ENCODE measurements around the gene NDUFS4. TPM values are rescaled to one million over a fixed set of nuclear protein-coding genes. Genes with fewer than 3 reads are reported as not detected.

NDUFS4 gene
- polyA plus RNA-seq, 1 of the 3 experiments (the other 2 are of a cell fraction) = 104 TPM

- ChIA-PET CTCF (interaction anchor here (0.7 kb wide), 1 partner anchor 902 kb away, joined by 3 read pairs; no protein-coding TSS in a partner anchor), POLR2A (no interaction called here)
- WGBS (ENCODE audit: low lambda C conversion rate) = 78% methylated on average over 3 of the region's 3 CpGs
- no peaks in the 10 kb centered on the region for H3K9me2 ChIP-seq
- H3K4me3 ChIP-seq (ENCODE audit: low read depth in 2 of 2, low read length in 1 of 2) = no peak overlapping the region
- H3K4me2 ChIP-seq = no peak overlapping the region
- no peaks in the 10 kb centered on the region for H3K9me3 ChIP-seq
- peaks cover 10% of the 10 kb centered on the region; the same call in 1 of the 2 replicates for H3K79me2 ChIP-seq (ENCODE audit: insufficient read depth)
- H3K27me3 ChIP-seq (ENCODE audit: insufficient read depth) = no peaks in the 10 kb centered on the region
- peaks cover 14 to 20% of the 10 kb centered on the region in 2 experiments for H3K36me3 ChIP-seq (replicated peaks in 1 of 2; ENCODE audit: control insufficient read depth in 1 of 2, insufficient read depth in 2 of 2, low read length in 1 of 2)
- no peak overlapping the region for H3K9ac ChIP-seq
- TF ChIP-seq IRF3 (IDR thresholded peaks at IDR 0.05; ENCODE audit: low read depth, low read length) (no peak), RFX5 (IDR thresholded peaks at IDR 0.05; ENCODE audit: low read length) (no peak)
- no peak overlapping the region for H2AFZ ChIP-seq (ENCODE audit: low read depth)
- peaks cover 0 to 3% of the 10 kb centered on the region in 2 experiments; a peak in 2 of 4 replicates for H3K4me1 ChIP-seq (ENCODE audit: control insufficient read depth in 1 of 2, insufficient read depth in 2 of 2, low read depth in 1 of 2, low read length in 1 of 2)
- H4K20me1 ChIP-seq (ENCODE audit: insufficient read depth) = no peaks in the 10 kb centered on the region
- no peaks in the 10 kb centered on the region for H3F3A ChIP-seq (replicated peaks; ENCODE audit: insufficient read depth)
- no peak overlapping the region for H3K27ac ChIP-seq (ENCODE audit: low read depth in 2 of 2, low read length in 1 of 2)
- DNase-seq = no peak
These were observed 81.6 kb downstream of the NDUFS4 start for GRCh38 chr5:53642061-53642460.

GRCh38 chr5:53643445-53643844 lies 83.0 kb downstream of the NDUFS4 start:
- Histone ChIP-seq H3K4me2 (no peak overlapping the region), H3K9ac (no peak overlapping the region), H2AFZ (ENCODE audit: low read depth) (no peak overlapping the region), H3K79me2 (ENCODE audit: insufficient read depth) (peaks cover 10% of the 10 kb centered on the region; the same call in 1 of the 2 replicates), H3K9me2 (no peaks in the 10 kb centered on the region), H3F3A (replicated peaks; ENCODE audit: insufficient read depth) (no peaks in the 10 kb centered on the region), H3K27ac (ENCODE audit: low read depth in 2 of 2, low read length in 1 of 2) (no peak overlapping the region), H4K20me1 (ENCODE audit: insufficient read depth) (no peaks in the 10 kb centered on the region), H3K9me3 (no peaks in the 10 kb centered on the region), H3K27me3 (ENCODE audit: insufficient read depth) (no peaks in the 10 kb centered on the region), H3K4me1 (ENCODE audit: control insufficient read depth in 1 of 2, insufficient read depth in 2 of 2, low read depth in 1 of 2, low read length in 1 of 2) (peaks cover 0 to 3% of the 10 kb centered on the region in 2 experiments; a peak in 2 of 4 replicates), H3K4me3 (ENCODE audit: low read depth in 2 of 2, low read length in 1 of 2) (no peak overlapping the region), H3K36me3 (replicated peaks in 1 of 2; ENCODE audit: control insufficient read depth in 1 of 2, insufficient read depth in 2 of 2, low read length in 1 of 2) (peaks cover 14 to 32% of the 10 kb centered on the region in 2 experiments)
- no peak for DNase-seq
- ChIA-PET CTCF (no interaction called here), POLR2A (no interaction called here)
- 97% methylated on average over 4 of the region's 4 CpGs for WGBS (ENCODE audit: low lambda C conversion rate)
- TF ChIP-seq RAD21 (IDR thresholded peaks at IDR 0.05; ENCODE audit: low read length) (no peak), FOXJ3 (CRISPR knock-in tag; IDR thresholded peaks at IDR 0.05) (no peak)

- Histone ChIP-seq H3K4me1 (ENCODE audit: control insufficient read depth in 1 of 2, insufficient read depth in 2 of 2, low read depth in 1 of 2, low read length in 1 of 2) (peaks cover 0 to 3% of the 10 kb centered on the region in 2 experiments; a peak in 2 of 4 replicates), H3K79me2 (ENCODE audit: insufficient read depth) (peaks cover 10% of the 10 kb centered on the region; the same call in 1 of the 2 replicates), H3F3A (replicated peaks; ENCODE audit: insufficient read depth) (no peaks in the 10 kb centered on the region), H2AFZ (ENCODE audit: low read depth) (no peak overlapping the region), H3K27ac (ENCODE audit: low read depth in 2 of 2, low read length in 1 of 2) (no peak overlapping the region), H3K4me3 (ENCODE audit: low read depth in 2 of 2, low read length in 1 of 2) (no peak overlapping the region), H3K4me2 (no peak overlapping the region), H3K36me3 (replicated peaks in 1 of 2; ENCODE audit: control insufficient read depth in 1 of 2, insufficient read depth in 2 of 2, low read length in 1 of 2) (peaks cover 19 to 44% of the 10 kb centered on the region in 2 experiments), H4K20me1 (ENCODE audit: insufficient read depth) (no peaks in the 10 kb centered on the region), H3K9me2 (no peaks in the 10 kb centered on the region), H3K27me3 (ENCODE audit: insufficient read depth) (no peaks in the 10 kb centered on the region), H3K9me3 (no peaks in the 10 kb centered on the region), H3K9ac (no peak overlapping the region)
- CTCF ChIA-PET = interaction anchor here (0.8 kb wide), 1 partner anchor 10 kb away, joined by 3 read pairs; no protein-coding TSS in a partner anchor
- 82% methylated on average over 2 of the region's 2 CpGs for WGBS (ENCODE audit: low lambda C conversion rate)
- no peak for DNase-seq
- POLR2A ChIA-PET = no interaction called here
- no peak for TF ChIP-seq RFX5 (IDR thresholded peaks at IDR 0.05; ENCODE audit: low read length)
- TF ChIP-seq FOXJ3 (CRISPR knock-in tag; IDR thresholded peaks at IDR 0.05) = no peak
- no peak for TF ChIP-seq YY1 (IDR thresholded peaks at IDR 0.05; ENCODE audit: low read depth)
- TF ChIP-seq JUND (IDR thresholded peaks at IDR 0.05) = no peak
- no peak for TF ChIP-seq RCOR1 (IDR thresholded peaks at IDR 0.05; ENCODE audit: low read length)
- no peak for TF ChIP-seq MAX (IDR thresholded peaks at IDR 0.05; ENCODE audit: low read depth)
- no peak for TF ChIP-seq NRF1 (IDR thresholded peaks at IDR 0.05; ENCODE audit: low read depth, low read length)
- TF ChIP-seq CHD2 (IDR thresholded peaks at IDR 0.05; ENCODE audit: low read length, partially characterized antibody) = no peak
- TF ChIP-seq CTCF (IDR thresholded peaks at IDR 0.05) = no peak
- no peak for TF ChIP-seq SIN3A (IDR thresholded peaks at IDR 0.05; ENCODE audit: borderline replicate concordance, low read depth, low read length)
- TF ChIP-seq MXI1 (IDR thresholded peaks at IDR 0.05; ENCODE audit: low read depth, low read length) = no peak
- no peak for TF ChIP-seq EZH2phosphoT487 (IDR thresholded peaks at IDR 0.05; ENCODE audit: borderline replicate concordance, low read depth)
- no peak for TF ChIP-seq NFIC (IDR thresholded peaks at IDR 0.05; ENCODE audit: borderline replicate concordance)
- TF ChIP-seq ZBTB33 (IDR thresholded peaks at IDR 0.05; ENCODE audit: borderline replicate concordance, low read depth) = no peak
These were observed 84.6 kb downstream of the NDUFS4 start for GRCh38 chr5:53645078-53645477.
